CD4-positive, alpha-beta T cell treated with Interleukin-12 subunit alpha and Interleukin-12 subunit beta, for 1 hour (primary cell): Measurements from ENCODE around the gene ZNF611.
"Not testable (repeated sequence)": the region's sequence is repeated elsewhere in the genome, so short reads cannot be mapped to it uniquely, and the experiment has no call there.

Experiments used
- DNase-seq: peaks from one replicate; pipeline ENCODE4 v3.0.0-alpha.2; 2020

ZNF611 gene

DNA sequence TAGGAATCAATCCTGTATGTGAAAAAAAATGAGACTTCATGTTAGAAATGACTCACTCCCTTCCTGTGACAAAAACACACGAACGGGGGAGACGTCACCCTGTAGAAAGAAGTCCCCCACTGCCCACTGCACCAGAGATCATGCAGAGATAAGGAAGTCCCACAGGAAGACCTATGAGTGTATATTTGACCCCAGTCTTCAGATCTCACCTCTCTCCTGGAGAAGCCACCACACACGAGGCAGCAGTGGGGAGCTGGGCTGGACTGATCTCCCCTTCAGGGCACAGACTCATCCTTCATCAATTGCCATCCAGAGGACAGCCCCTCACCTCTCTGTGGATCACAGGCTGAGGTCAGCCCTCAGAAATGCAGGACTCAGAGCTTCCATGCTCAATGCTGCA lies 18.9 kb downstream of the ZNF611 start:
- DNase-seq = peak; percentile 40

DNA sequence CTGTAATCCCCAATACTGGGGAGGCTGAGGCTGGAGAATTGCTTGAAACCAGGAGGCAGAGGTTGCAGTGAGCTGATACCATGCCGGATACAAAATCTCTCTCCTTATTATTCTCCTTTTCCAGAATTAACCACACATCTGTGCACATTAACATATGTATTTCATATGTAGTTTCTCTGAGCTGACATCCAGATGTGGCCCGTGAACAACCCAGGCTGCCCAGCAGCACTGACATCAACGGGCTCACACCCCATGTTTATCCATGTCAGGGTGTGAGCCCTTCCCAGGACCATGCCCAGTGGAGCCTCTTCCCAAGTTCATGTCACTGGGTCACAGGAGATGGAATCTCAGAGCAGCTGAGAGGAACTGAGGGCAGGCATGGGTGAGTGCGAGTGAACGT lies 19.5 kb downstream of the ZNF611 start:
- not testable (repeated sequence) for DNase-seq

DNA sequence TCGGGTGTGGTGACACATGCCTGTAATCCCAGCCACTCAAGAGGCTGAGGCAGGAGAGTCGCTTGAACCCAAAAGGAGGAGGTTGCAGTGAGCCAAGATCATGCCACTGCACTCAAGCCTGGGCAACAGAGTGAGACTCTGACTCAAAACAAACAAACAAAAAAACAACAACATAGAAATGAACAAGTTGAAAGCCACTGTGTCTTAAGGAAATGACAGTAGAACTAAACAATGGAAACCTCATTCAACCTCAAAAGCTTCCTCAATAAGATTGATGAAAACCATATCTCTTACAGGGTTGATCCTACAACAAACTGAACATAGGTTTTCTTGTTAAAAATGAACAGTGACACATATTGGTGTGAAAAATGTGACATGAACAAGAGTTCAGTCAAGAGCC lies 21.8 kb downstream of the ZNF611 start:
- DNase-seq = not testable (repeated sequence)

DNA sequence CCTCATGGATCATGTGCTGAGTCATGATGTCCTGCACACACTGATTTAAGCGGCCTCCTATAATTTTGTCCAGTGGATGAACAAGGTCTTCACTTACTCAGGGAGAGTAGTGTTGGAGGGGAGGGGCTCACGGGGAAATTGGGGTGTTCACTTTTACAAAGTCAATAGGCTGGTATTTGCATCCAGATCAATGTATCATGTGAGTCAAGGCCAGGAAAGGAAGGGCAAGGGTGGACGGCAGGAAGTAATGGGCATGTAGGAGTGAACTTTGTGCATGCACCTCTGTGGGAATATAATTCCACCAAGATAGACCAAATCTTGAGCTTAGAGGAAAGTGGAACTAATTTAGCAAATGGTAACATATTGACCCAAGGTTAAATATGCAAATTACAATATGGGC lies 23.2 kb downstream of the ZNF611 start:
- DNase-seq = not testable (repeated sequence)

DNA sequence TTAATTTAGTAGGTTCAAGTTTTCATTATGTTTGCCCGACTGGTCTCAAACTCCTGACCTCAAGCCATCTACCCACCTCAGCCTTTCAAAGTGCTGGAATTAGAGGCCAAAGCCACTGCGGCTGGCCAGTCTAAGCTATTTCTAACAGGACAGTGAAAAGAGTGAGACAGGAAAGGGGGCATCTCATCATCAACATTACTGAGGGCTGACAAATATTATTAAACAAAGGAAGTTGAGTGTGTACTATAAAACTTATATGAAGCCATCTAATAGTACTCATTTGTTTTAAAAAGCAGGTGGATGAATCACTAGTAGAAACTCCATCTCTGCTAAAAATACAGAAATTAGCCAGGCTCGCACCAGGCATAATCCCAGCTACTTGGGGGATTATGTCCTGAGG lies 24.3 kb downstream of the ZNF611 start:
- no peak for DNase-seq

DNA sequence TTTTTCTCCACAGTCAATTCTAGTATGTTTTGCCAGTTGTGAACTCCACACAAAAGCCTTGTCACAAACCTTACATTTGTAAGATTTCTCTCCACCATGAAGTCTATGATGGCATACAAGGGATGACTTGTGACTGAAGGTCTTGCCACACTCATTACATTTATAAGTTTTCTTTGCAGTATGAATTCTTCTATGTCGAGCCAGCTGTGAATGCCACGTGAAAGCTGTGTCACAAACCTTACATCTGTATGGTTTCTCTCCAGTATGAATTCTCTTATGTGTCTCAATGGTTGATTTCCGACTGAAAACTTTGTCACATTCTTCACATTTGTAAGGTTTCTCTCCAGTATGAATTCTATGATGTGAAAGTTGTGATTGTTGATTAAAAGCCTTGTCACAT lies 29.2 kb downstream of the ZNF611 start:
- DNase-seq = not testable (repeated sequence)

DNA sequence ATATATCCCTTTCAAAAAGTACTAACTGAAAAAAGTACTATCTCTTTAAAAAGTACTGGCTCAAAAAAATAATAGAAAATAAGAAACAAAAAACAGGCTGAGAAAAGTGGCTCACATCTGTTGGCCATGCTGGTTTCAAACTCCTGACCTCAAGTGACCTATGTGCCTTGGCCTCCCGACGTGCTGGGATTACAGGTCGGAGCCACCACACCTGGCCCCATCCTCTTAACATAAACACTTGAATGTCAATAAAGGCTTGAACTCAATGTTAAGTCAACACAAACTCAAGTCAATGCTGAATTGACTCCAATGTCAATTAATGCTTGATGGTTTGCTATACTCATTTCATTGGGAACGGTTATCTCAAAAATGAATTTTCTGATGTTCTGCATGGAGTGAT lies 30.9 kb downstream of the ZNF611 start:
- no peak for DNase-seq

DNA sequence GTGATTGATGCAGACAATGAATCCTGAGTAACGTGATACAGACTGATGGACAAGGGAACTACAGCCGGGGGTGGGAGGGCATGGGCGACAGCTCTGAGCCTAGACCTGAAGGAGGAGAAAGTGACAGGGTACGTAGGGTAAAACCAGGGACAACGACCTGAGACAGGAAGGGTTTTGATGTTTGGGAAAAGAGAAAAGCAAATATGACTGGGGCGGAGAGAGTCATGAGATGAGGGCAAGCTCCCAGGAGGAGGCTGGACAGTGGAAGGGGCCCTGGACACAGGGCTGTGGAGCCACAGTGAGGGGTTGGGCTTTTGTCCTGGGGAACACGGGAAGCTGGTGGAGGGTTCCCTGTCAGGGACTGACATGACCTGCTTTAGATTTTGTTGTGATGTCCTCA lies 34.2 kb downstream of the ZNF611 start:
- DNase-seq = no peak

DNA sequence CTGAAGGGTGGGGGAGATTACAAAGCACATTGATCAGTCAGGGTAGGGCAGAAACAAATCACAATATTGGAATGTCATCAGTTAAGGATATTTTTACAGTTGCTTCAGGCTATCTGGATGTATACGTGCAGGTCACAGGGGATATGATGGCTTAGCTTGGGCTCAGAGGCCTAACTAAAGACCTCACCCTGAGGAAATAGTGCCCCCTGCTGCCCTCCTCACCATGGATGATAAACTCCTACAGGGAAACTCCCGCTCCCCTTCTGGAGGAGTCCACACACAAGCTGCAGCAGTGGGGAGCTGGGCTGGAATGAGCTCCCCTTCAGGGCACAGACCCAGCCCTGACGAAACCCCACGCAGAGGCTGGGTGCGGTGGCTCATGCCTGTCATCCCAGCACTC lies 35.3 kb downstream of the ZNF611 start:
- not testable (repeated sequence) for DNase-seq

DNA sequence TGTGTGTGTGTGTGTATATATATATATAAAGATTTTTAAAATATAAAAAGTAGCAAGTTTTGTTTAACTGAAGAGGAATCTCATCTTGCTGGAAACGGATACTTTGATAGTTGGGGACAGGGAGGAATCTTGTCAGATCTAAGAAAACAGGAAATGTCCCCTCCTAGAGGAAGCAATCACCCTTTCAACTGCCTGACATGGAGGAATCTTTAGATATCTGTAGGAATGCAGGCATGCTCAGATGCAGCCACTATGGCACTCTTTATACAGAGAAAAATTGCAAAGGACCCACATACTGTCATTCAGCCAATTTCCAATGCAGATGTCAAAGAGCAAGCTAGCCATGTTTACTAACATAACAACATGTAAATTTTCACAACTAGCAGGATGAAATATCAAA lies 38.8 kb downstream of the ZNF611 start:
- no peak for DNase-seq

DNA sequence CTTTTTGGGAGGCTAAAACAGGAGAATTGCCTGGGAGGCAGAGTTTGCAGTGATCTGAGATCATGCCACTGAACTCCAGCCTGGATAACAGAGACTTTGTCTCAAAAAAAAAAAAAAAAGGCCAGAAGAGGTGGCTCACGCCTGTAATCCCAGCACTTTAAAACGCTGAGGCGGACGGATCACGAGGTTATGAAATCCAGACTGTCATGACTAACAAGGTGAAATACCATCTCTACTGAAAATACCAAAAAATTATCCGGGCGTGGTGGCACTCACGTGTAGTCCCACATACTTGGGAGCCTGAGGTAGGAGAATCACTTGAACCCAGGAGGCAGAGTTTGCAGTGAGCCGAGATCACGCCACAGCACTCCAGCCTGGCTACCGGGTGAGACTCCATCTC lies 39.9 kb downstream of the ZNF611 start:
- DNase-seq = no peak

DNA sequence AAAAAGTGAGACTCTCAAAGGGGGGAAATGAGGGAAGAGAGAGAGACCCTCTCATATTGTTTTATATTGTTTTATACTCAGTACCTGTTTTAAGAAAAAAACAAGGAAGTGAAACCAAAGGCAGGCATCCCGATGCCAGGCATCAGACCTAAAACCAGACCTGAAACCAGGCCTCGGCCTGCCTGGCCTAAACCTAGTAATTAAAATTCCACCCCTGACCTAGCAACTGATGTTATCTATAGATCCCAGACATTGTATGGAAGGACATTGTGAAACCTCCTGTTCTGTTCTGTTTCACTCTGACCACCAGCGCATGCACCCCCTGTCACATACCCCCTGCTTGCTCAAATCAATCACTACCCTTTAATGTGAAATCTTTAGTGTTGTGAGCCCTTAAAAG lies 40.6 kb downstream of the ZNF611 start:
- not testable (repeated sequence) for DNase-seq

DNA sequence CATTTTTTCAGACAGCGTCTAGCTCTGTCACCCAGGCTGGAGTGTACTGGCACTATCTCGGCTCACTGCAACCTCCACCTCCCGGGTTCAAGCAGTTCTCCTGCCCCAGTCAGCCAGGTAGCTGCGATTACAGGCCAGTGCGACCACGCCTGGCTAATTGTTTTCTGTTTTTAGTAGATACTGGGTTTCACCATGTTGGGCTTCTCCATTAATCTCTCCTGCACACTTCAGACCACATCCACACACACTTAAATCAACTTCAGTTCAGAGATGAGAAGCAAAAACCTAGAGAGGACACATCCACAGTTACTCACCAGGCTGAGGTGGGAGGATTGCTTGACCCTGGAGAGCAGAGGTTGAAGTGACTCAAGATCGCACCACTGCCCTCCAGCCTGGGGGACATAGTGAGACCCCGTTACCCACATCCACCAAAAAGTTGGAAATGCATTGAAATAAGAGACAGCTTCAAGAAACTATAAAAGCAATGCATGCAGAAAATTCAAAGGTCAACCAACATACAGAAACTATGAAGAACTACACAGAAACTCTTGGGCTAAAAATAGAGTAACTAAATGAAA lies 42.3 kb downstream of the ZNF611 start:
- no peak for DNase-seq

DNA sequence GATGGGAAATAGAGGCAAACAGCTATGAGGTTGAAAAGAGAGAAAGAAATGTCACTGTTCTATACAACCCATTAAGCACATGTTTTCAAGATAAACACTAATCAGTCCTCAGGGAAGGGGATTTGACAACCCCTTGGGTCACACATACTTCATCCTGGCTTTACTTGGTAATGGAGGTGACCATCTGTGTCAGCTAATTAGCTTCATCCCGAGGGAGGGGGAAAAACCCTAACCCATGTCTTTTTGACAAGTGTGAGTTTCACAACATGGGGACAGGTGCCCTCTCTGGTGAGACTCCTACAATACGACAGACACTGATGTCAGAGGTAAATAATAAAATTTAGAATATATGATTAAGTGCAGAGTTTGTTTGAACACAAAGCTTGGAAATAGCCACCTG lies 43.1 kb downstream of the ZNF611 start:
- DNase-seq = no peak

DNA sequence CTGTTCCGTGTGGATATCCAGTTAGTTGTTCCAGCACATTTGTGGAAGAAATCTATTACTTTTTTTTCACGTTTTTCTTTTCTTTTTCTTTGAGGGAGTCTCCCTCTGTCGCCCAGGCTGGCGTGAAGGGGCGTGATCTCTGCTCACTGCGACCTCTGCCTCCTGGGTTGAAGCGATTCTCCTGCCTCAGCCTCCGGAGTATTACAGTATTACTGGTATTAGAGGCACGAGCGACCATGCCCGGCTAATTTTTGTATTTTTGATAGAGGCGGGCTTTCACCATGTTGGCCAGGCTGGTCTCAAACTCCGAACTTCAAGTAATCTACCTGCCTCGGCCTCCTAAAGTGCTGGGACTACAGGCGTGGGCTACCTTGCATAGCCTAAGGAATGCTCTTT lies 43.6 kb downstream of the ZNF611 start:
- DNase-seq = no peak

DNA sequence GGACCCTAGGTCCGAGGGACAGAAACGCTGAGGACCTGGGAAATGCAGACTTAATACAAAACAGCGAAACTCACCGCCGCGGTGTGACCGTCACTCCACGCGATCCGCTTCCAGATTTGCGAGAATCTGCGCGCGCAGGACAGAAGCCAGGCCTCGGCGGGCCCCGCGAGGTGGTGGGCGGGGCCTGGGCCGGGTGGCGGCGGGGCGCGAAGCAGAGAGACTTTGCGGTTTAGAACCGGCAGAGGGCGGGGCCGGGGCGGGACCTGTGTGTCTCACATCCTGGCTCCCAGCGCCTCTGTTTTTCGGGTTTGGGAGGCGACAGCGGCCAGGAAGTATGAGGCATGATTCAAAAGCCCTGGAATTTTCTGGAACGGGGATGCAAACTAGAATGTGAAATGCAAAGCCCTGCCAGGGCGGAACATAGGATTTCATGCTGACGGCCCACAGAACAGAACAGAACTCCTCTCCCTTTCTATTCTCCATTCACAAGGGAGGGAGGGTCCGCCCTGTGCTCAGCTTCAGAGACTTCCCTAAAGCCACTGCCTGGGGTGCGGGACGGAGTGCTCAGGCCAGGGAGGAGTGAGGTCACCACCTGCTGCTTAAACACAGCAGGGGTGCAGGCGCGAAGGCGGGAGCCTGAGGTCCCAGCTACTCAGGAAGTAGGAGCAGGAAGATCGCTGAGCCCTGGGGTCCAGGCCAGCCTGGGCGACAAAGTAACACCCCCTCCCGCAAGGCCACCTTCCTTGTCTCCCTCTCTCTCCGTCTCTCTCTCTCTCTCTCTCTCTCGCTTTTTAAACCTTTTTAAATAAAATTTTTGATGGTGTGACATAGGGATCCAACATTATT lies 44.3 kb downstream of the ZNF611 start:
- peak; percentile 92 for DNase-seq

DNA sequence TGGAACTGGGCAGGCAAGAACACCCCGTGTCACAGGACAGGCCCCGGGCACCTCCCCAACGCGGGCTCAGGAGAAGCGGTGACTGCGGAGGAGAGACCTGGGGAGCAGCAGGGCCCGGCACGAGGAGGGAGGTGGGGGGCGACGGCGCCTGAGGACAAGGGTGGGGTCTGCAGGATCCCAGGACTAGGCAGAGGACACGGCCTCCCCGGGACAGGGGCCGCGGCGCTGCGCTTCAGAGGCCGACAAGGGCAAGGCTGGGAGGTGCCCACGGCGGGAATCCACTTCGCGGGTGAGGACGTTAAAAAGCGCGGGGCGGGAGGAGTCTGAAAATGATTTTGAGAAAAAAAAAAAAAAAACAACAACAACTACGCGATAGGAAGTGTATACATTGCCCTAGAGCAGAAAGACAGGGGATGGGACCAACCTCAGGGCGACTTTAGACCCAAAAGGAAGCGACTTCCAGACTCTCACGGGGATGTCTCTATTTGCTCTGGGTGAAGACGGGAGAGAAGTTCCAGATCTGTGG lies 44.9 kb downstream of the ZNF611 start:
- no peak for DNase-seq

DNA sequence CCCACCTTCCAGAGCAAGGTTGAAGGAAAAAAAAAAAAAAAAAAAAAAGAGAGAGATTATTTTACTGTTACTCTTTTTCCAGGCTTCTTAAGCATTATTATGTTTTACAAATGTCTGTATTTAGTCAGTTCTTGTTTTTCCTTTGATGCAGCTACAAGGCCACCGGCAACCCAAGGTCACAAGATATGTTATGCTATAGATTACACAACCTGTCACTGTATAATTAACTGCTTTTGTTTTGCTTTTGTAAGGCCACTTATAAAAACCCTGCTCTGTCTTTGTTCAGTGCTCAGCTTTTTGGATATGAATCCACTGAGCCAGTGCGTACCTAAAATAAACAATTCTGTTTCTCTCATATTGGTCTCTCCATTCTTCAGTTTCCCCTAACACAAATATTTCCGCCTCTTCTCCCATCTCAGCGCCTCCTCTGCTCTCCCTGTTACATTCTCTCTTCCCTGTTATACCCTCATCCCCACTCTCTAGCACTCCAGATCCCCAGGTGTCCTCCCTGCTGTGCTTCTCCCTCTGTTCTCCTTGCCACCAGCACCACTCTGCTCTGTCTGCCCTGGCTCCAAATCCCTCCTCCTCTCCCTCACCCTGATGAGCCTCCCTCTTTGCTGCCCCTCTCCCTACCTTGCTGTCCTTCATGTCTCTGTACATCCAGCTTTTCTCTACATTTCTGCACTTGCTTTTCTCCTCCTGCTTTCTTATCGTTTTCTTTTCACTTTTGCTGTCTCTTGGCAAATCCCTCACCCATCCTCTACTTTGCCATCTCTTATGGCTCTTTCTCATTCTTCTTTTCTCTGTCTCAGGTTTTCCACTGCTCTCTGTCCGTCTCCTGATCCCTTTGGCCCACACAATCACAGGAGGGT lies 45.7 kb downstream of the ZNF611 start:
- DNase-seq = not testable (repeated sequence)

DNA sequence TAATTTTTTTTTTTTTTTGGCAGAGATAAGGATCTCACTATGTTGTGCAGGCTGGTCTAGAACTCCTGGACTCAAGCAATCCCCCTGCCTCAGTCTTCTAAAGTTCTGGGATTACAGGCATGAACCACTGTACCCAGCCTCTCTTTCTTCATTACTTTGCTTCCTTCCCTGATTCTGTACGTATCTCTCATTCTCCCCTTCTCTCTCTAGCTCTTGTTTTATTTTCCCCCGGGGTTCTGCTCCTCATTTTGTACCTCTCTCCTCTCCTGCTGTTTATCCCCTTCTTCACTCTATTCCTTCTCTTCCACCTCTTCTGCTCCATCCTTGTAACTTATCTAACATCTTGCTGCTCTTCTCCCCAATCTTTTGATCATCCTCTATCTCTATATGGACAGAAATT lies 46.5 kb downstream of the ZNF611 start:
- no peak for DNase-seq

DNA sequence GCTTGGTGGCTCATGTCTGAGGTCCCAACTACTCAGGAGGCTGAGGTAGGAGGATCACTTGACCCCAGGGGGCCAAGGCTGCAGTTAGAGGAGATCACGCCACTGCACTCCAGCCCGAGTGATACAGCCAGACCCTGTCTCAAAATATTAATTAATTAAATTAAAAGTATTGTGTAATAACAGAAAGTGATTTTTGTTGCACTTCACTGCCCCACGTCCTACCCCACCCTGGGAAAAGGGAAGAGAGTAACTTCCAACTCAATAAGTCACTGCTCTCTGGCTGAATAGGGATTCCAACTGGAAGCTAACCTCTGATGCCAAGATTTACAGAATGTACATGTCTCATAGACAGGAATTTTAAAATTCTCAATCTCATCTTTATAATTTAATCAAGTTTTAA lies 47.2 kb downstream of the ZNF611 start:
- no peak for DNase-seq

DNA sequence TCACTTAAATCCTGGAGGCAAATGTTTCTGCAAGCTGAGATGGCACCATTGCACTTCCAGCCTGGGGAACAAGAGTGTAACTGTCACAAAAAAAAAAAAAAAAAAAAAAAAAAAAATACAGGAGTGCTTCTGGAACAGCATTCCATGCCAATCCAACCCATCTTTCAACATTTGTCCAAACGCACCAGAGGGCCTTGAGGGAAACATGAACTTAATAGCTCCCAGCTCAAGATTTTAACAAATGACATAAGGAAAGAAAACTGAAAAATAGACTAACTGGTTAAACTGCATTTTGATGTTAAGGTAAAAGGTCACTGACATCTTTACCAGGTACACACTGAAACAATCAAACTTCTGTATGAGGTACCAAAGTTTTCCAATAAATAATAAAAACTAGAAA lies 49.0 kb downstream of the ZNF611 start:
- no peak for DNase-seq

DNA sequence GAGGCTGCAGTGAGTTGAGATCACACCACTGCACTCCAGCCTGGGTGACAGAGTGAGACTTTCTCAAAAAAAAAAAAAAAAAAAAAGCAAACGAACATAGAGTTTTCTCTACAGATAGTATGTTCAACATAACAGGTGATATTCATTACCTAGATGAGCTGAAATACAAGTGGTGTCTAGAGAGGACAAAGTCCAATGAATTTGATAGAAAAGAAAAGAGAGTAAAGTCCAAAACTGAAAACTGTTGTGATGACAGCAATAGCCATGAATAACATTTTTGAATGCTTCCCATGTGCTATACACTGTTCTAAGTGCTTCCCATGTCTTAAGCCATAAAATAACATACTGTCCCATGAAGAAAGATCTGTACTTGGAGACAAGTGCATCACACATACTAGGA lies 53.6 kb downstream of the ZNF611 start:
- not testable (repeated sequence) for DNase-seq

DNA sequence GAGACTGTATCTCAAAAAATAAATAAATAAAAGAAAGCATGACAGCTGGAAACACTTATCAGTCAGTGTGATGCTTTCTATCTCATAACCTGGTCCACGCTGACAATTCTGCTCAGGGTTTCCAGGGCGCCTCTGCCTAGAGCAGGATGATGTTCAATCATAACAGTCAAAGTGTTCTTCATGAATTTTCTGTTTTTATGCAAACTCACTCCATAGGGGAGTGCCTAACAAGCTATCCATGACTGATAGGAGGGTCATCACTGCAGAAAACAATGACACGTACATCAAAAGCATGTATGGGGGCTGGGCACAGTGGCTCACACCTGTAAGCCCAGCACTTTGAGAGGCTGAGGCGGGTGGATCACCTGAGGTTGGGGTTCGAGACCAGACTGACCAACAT lies 55.2 kb downstream of the ZNF611 start:
- no peak for DNase-seq

DNA sequence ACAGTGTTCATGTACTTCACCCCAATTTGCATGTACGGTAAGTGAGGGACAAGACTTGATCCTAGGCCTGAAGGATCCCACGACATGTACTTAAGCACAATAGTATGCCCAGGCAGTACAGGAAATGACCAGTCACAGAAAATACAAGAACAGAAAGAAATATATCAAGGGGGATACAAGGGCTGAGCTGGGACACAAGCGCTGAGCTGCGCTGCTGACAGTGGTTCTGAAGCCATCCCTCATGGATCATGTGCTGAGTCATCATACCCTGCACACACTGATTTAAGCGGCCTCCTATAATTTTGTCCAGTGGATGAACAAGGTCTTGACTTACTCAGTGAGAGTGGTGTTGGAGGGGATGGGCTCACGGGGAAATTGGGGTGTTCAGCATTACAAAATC lies 59.6 kb downstream of the ZNF611 start:
- not testable (repeated sequence) for DNase-seq
